Esophagus squamous epithelium (tissue), 4 donors: ENCODE data around the gene TTC17.

ENCODE experiments used
- CTCF ChIP-seq, 6 experiments: fragments of 450-650 bp in 4 of 6; fragments of 200-600 bp in 2 of 6; sonication (generic) in 2 of 6; IDR thresholded peaks; one replicate each; pipeline ENCODE4 v1.5.1; 2016 to 2019; ENCODE audit warnings: antibody characterized with exemption in 6 of 6, mild to moderate bottlenecking in 4 of 6, moderate library complexity in 4 of 6
- POLR2A ChIP-seq, 4 donors: fragments of 450-650 bp; IDR thresholded peaks; one replicate each; pipeline ENCODE4 v1.6.1; 2017; ENCODE audit warnings: antibody characterized with exemption in 4 of 4, mild to moderate bottlenecking in 4 of 4, moderate library complexity in 3 of 4

DNA sequence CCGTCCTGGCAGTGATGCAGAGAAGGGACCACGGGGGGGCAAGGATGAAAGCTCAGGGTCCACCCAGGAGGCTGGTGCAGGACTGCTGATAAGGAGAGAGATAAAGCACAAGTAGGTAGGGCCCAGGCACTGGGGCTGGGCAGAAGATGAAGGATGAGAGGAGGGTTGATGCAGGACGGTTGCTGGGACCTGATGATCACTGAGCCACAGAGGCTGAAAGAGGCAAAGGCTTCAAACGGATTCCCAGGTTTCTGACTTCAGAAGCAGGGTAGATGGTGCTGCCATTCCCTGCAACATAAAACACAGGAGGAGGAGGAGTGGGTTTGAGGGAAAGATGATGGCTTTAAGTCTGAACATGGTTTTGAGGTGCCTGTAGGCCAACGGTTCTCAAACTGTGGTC, 148.5 kb downstream of the TTC17 start:
- no peak for TF ChIP-seq POLR2A (IDR thresholded peaks at IDR 0.05)
- TF ChIP-seq CTCF (IDR thresholded peaks at IDR 0.05), result no peak
